Fibroblast of lung (primary cell): ENCODE results near the gene APOLD1. TPM values are rescaled to one million over a fixed set of nuclear protein-coding genes. Genes with fewer than 3 reads are reported as not detected.

ENCODE experiments used
- DNase-seq, 2 donors: peaks; one replicate each; pipeline versions ENCODE4 v3.0.0 to v3.0.0-alpha.2; 2010; ENCODE audit warnings: low read depth in 2 of 2
- H2AFZ ChIP-seq: 2 replicates; pipeline ENCODE4 v1.5.1; 2012; ENCODE audit warnings: low read length, control low read depth, inconsistent platforms
- H3K27ac ChIP-seq: 2 replicates; pipeline ENCODE4 v1.5.1; 2011; ENCODE audit warnings: low read length, control low read depth; ENCODE audit not compliant: insufficient read depth
- H3K27me3 ChIP-seq: 2 replicates; pipeline ENCODE4 v1.5.1; 2011; ENCODE audit warnings: mild to moderate bottlenecking, low read length; ENCODE audit not compliant: control insufficient read depth, insufficient read depth
- H3K36me3 ChIP-seq: 2 replicates; pipeline ENCODE4 v1.5.1; 2011; ENCODE audit warnings: low read length; ENCODE audit not compliant: control insufficient read depth, insufficient read depth
- H3K4me1 ChIP-seq: 2 replicates; pipeline ENCODE4 v1.5.1; 2011; ENCODE audit warnings: low read length; ENCODE audit not compliant: control insufficient read depth, insufficient read depth; ENCODE audit errors: extremely low read depth
- H3K4me2 ChIP-seq: 2 replicates; pipeline ENCODE4 v1.5.1; 2011; ENCODE audit warnings: low read length, control low read depth; ENCODE audit not compliant: insufficient read depth; ENCODE audit errors: extremely low read depth
- H3K4me3 ChIP-seq, 4 experiments: fragments of 200-600 bp in 1 of 4; sonication (generic) in 1 of 4; replicated peaks in 1 of 4; 2 replicates each; pipeline ENCODE4 v1.5.1; 2011 to 2016; ENCODE audit warnings: low read length in 4 of 4, low read depth in 3 of 4, mild to moderate bottlenecking in 3 of 4, control low read depth in 2 of 4, inconsistent platforms in 1 of 4, mixed read lengths in 1 of 4; ENCODE audit not compliant: insufficient read depth in 1 of 4; ENCODE audit errors: control extremely low read depth in 1 of 4
- H3K79me2 ChIP-seq: 2 replicates; pipeline ENCODE4 v1.5.1; 2012; ENCODE audit warnings: mild to moderate bottlenecking, low read length, inconsistent platforms; ENCODE audit not compliant: control insufficient read depth, insufficient read depth
- H3K9ac ChIP-seq: 2 replicates; pipeline ENCODE4 v1.5.1; 2011; ENCODE audit warnings: mild to moderate bottlenecking, low read length, control low read depth; ENCODE audit not compliant: insufficient read depth
- H3K9me3 ChIP-seq: 2 replicates; pipeline ENCODE4 v1.5.1; 2012; ENCODE audit warnings: low read depth, low read length; ENCODE audit not compliant: control insufficient read depth, insufficient read depth
- H4K20me1 ChIP-seq: 2 replicates; pipeline ENCODE4 v1.5.1; 2011; ENCODE audit warnings: low read length; ENCODE audit not compliant: control insufficient read depth, insufficient read depth; ENCODE audit errors: extremely low read depth
- CTCF ChIP-seq, 2 donors: IDR thresholded peaks in 1 of 2; conservative IDR thresholded peaks in 1 of 2; 1 replicate in 1 of 2; 2 replicates in 1 of 2; pipeline ENCODE4 v1.5.1; 2011 to 2012; ENCODE audit warnings: low read length in 2 of 2, control low read depth in 1 of 2, inconsistent platforms in 1 of 2, low read depth in 1 of 2, mild to moderate bottlenecking in 1 of 2
- EZH2 ChIP-seq: IDR thresholded peaks from 2 replicates; pipeline ENCODE4 v1.5.1; 2012; ENCODE audit warnings: low read length, control low read depth, mild to moderate bottlenecking; ENCODE audit errors: missing control alignments
- polyA plus RNA-seq, 2 donors: library from polyadenylated mRNA; depleted of rRNA in 1 of 2; stranded (reverse) in 1 of 2; unstranded in 1 of 2; fragments of >200 nt; gene quantifications; 2 replicates each; pipeline ENCODE4 v1.2.1, GENCODE V29; 2011 to 2012; ENCODE audit warnings: missing spikeins in 1 of 2
- total RNA-seq: library from RNA; depleted of rRNA; stranded (reverse); fragments of >200 nt; gene quantifications from 2 replicates; pipeline ENCODE4 v1.2.1, GENCODE V29; 2014

The APOLD1 gene
- total and polyA plus RNA-seq, 2 donors (not counting 1 experiment from before 2014, with no cell fraction given) = 3.1 to 3.2 TPM

GRCh38 chr12:12817616-12818015 lies 32.2 kb downstream of the APOLD1 start:
- Histone ChIP-seq H3K9ac (no peak overlapping the region), H3K4me1 (peaks cover 17% of the 10 kb centered on the region), H2AFZ (no peak overlapping the region), H3K4me3 (no peak overlapping the region), H4K20me1 (no peaks in the 10 kb centered on the region), H3K4me2 (no peak overlapping the region), H3K27me3 (no peaks in the 10 kb centered on the region), H3K27ac (no peak overlapping the region), H3K36me3 (peaks cover 3% of the 10 kb centered on the region), H3K9me3 (no peaks in the 10 kb centered on the region), H3K79me2 (peaks cover 59% of the 10 kb centered on the region)
- TF ChIP-seq EZH2 (no peak), CTCF (conservative IDR thresholded peaks at IDR 0.05 in 1 of 2, IDR thresholded peaks at IDR 0.05 in 1 of 2; ENCODE audit: low read depth in 1 of 2, low read length in 2 of 2) (no peak)
- DNase-seq = no peak

GRCh38 chr12:12818701-12819100 lies 33.2 kb downstream of the APOLD1 start:
- H4K20me1 ChIP-seq = no peaks in the 10 kb centered on the region
- peaks cover 21% of the 10 kb centered on the region for H3K4me1 ChIP-seq
- DNase-seq = peak in 1 of 2 donors; percentile 23
- H3K27me3 ChIP-seq = no peaks in the 10 kb centered on the region
- H3K27ac ChIP-seq = peak overlapping the region; percentile 80
- H3K9me3 ChIP-seq = no peaks in the 10 kb centered on the region
- H3K36me3 ChIP-seq = peaks cover 6% of the 10 kb centered on the region
- H2AFZ ChIP-seq = no peak overlapping the region
- H3K9ac ChIP-seq = no peak overlapping the region
- TF ChIP-seq CTCF (conservative IDR thresholded peaks at IDR 0.05 in 1 of 2, IDR thresholded peaks at IDR 0.05 in 1 of 2; ENCODE audit: low read depth in 1 of 2, low read length in 2 of 2) (no peak), EZH2 (no peak)
- H3K4me3 ChIP-seq = no peak overlapping the region
- H3K4me2 ChIP-seq = no peak overlapping the region
- H3K79me2 ChIP-seq = peaks cover 54% of the 10 kb centered on the region

- H2AFZ ChIP-seq = no peak overlapping the region
- DNase-seq = peak in 1 of 2 donors; percentile 8
- H3K9me3 ChIP-seq = no peaks in the 10 kb centered on the region
- no peaks in the 10 kb centered on the region for H3K27me3 ChIP-seq
- H3K79me2 ChIP-seq = peaks cover 49% of the 10 kb centered on the region
- H3K9ac ChIP-seq = no peak overlapping the region
- TF ChIP-seq EZH2 = no peak
- TF ChIP-seq CTCF (conservative IDR thresholded peaks at IDR 0.05 in 1 of 2, IDR thresholded peaks at IDR 0.05 in 1 of 2; ENCODE audit: low read depth in 1 of 2, low read length in 2 of 2) = no peak
- H3K4me3 ChIP-seq = no peak overlapping the region
- H3K36me3 ChIP-seq = peaks cover 6% of the 10 kb centered on the region
- H3K4me1 ChIP-seq = peaks cover 21% of the 10 kb centered on the region
- H3K4me2 ChIP-seq = peak overlapping the region; percentile 46
- H3K27ac ChIP-seq = peak overlapping the region; percentile 80
- no peaks in the 10 kb centered on the region for H4K20me1 ChIP-seq
These were observed 33.8 kb downstream of the APOLD1 start for GRCh38 chr12:12819221-12819620.
